Measurements from ENCODE around the gene MACC1.

The MACC1 gene, protein sequence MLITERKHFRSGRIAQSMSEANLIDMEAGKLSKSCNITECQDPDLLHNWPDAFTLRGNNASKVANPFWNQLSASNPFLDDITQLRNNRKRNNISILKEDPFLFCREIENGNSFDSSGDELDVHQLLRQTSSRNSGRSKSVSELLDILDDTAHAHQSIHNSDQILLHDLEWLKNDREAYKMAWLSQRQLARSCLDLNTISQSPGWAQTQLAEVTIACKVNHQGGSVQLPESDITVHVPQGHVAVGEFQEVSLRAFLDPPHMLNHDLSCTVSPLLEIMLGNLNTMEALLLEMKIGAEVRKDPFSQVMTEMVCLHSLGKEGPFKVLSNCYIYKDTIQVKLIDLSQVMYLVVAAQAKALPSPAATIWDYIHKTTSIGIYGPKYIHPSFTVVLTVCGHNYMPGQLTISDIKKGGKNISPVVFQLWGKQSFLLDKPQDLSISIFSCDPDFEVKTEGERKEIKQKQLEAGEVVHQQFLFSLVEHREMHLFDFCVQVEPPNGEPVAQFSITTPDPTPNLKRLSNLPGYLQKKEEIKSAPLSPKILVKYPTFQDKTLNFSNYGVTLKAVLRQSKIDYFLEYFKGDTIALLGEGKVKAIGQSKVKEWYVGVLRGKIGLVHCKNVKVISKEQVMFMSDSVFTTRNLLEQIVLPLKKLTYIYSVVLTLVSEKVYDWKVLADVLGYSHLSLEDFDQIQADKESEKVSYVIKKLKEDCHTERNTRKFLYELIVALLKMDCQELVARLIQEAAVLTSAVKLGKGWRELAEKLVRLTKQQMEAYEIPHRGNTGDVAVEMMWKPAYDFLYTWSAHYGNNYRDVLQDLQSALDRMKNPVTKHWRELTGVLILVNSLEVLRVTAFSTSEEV

DNA sequence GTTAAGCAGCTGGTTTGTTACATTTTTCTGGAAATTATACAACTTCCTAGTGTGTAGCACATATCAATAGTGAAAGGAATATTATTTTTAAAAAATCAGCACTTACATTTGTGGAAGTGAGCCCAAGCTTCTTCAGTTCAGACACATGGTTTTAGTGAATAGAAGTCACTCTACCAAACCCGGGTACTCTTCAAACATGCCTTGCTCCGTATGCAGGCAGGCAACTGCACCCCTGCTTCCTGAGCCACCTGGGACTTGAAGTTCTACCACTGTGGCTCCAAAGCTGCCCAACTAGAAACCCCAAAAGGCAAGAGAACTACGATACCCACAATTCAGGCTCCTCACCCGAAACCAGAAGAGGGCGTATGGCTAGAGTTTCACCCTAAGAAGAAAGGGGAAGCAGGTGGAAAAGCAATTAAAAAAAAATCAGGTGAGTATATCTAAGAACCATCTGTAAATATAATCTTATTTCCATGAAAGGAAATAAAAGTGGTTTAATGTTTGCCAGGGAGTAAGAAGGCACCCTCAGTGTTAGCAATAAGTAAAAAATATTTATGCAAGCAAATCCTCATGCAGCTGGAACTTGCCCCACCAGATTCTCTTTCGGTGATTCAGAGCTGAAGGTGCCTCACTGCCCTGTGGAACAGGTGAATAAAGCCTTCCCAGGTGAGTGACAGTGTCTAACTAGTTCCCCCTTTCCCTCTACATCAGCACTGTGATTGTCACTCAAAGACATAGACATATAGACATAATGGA, at the start of gene MACC1:
MACC1 (minus strand) TSS at position 192 of the 756 bp plus-strand sequence. CDS start 55,522 bp downstream, outside the sequence.
- no peak for TF ChIP-seq CTCF (IDR thresholded peaks at IDR 0.05)
- peaks cover 15 to 37% of the 10 kb centered on the region in 2 experiments for H3K4me1 ChIP-seq (ENCODE audit: control insufficient read depth in 1 of 2, insufficient read depth in 1 of 2, low read depth in 1 of 2, low read length in 1 of 2)
- no peak within 1 kb of the TSS for H3K4me3 ChIP-seq (ENCODE audit: low read depth in 1 of 2, low read length in 1 of 2)
- H3K27ac ChIP-seq, result peak within 1 kb of the TSS; percentile 1
- H3K27me3 ChIP-seq, result no peaks in the 10 kb centered on the region
- H3K36me3 ChIP-seq, result no peaks in the 10 kb centered on the region
- no peaks in the 10 kb centered on the region for H3K9me3 ChIP-seq

DNA sequence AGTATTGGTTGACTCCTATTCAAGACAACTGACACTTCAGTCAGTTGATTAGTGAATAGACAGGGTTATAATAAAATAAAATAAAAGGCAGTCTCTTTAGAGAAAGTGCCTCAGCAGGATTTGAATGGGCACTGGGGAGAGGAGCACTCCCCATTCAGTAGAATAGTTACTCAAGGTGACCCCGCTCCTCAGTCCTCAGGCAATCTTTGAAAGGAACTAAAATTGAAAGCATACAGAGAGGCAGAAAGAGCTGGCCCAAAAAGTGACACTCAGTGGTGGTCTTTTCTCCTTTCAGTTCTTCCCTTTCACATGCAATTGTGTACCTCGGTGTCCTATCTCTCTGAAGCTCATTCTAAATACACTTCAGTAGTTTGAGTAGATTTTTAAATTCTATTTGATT, 47.4 kb upstream of the MACC1 start:
- Histone ChIP-seq H3K27me3 (no peaks in the 10 kb centered on the region), H3K9me3 (no peaks in the 10 kb centered on the region), H3K27ac (no peak overlapping the region), H3K4me1 (ENCODE audit: control insufficient read depth in 1 of 2, insufficient read depth in 1 of 2, low read depth in 1 of 2, low read length in 1 of 2) (no peaks in the 10 kb centered on the region), H3K36me3 (no peaks in the 10 kb centered on the region), H3K4me3 (ENCODE audit: low read depth in 1 of 2, low read length in 1 of 2) (no peak overlapping the region)
- TF ChIP-seq CTCF (IDR thresholded peaks at IDR 0.05), result no peak

DNA sequence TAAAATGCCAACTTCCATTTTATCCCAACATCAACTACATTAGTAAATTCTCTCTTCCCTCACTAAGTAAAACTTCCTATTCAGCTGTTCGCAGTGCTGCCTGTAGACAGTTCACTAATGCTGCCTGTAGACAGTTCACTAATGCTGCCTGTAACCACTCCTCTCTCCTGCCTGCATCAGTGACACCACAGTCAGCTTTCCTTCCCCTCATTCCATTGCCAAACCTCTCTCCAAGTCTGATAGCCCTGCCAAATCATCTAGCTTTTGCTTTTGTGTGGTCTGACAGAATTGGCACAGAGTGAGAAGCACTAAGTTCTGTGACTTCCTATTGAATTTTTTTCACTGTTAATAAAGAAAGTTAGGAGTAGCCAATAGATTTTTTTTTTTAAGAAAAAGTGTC, 43.0 kb upstream of the MACC1 start:
- H3K27ac ChIP-seq, result no peak overlapping the region
- no peaks in the 10 kb centered on the region for H3K27me3 ChIP-seq
- no peaks in the 10 kb centered on the region for H3K36me3 ChIP-seq
- no peak for TF ChIP-seq CTCF (IDR thresholded peaks at IDR 0.05)
- H3K9me3 ChIP-seq, result no peaks in the 10 kb centered on the region
- no peaks in the 10 kb centered on the region for H3K4me1 ChIP-seq (ENCODE audit: control insufficient read depth in 1 of 2, insufficient read depth in 1 of 2, low read depth in 1 of 2, low read length in 1 of 2)
- H3K4me3 ChIP-seq (ENCODE audit: low read depth in 1 of 2, low read length in 1 of 2), result no peak overlapping the region

- H3K27ac ChIP-seq, result no peak overlapping the region
- H3K4me1 ChIP-seq (ENCODE audit: control insufficient read depth in 1 of 2, insufficient read depth in 1 of 2, low read depth in 1 of 2, low read length in 1 of 2), result no peaks in the 10 kb centered on the region
- no peaks in the 10 kb centered on the region for H3K9me3 ChIP-seq
- no peak overlapping the region for H3K4me3 ChIP-seq (ENCODE audit: low read depth in 1 of 2, low read length in 1 of 2)
- no peak for TF ChIP-seq CTCF (IDR thresholded peaks at IDR 0.05)
- H3K27me3 ChIP-seq, result no peaks in the 10 kb centered on the region
- H3K36me3 ChIP-seq, result no peaks in the 10 kb centered on the region
These were observed 40.0 kb upstream of the MACC1 start for GRCh38 chr7:20257212-20257611.

DNA sequence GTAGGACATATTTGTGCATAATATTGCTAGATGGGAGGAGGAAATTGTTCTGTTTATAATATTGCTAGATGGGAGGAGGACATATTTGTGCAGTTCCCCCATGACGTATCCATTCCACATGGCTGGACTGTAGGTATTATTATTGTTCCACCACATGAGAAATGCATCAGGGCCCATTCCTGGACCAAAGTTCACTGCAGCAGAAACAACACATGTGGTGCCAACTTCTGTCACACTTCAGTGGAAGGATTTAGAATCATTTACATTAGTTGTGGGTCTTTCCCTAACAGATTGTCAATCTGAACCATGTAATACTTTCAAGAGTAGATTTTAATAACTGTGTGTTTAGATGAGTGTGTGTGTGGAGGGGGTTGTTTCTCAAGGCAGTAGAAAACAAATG, 32.7 kb upstream of the MACC1 start:
- no peak overlapping the region for H3K27ac ChIP-seq
- H3K4me1 ChIP-seq (ENCODE audit: control insufficient read depth in 1 of 2, insufficient read depth in 1 of 2, low read depth in 1 of 2, low read length in 1 of 2), result no peaks in the 10 kb centered on the region
- no peaks in the 10 kb centered on the region for H3K27me3 ChIP-seq
- TF ChIP-seq CTCF (IDR thresholded peaks at IDR 0.05), result no peak
- no peaks in the 10 kb centered on the region for H3K36me3 ChIP-seq
- no peaks in the 10 kb centered on the region for H3K9me3 ChIP-seq
- no peak overlapping the region for H3K4me3 ChIP-seq (ENCODE audit: low read depth in 1 of 2, low read length in 1 of 2)
